ENCODE measurements around the gene DENND4C. TPM values are rescaled to one million over a fixed set of nuclear protein-coding genes. Genes with fewer than 3 reads are reported as not detected.
"Not testable (repeated sequence)": the region's sequence is repeated elsewhere in the genome, so short reads cannot be mapped to it uniquely, and the experiment has no call there.

DENND4C gene
- total RNA-seq, 1 donor from 2014 or later: 105 TPM

GRCh38 chr9:19247420-19247819, 16.9 kb downstream of the DENND4C start:
- Histone ChIP-seq H3K4me3 (no peak overlapping the region), H3K9me3 (no peaks in the 10 kb centered on the region), H3K36me3 (peaks cover 10% of the 10 kb centered on the region), H3K4me1 (peaks cover 24% of the 10 kb centered on the region), H3K27ac (no peak overlapping the region), H3K27me3 (ENCODE audit: low read depth) (no peaks in the 10 kb centered on the region)
- intact Hi-C loops (cut with DNase I): no loop called here
- DNase-seq (no peak), ATAC-seq (no peak)
- TF ChIP-seq CTCF (IDR thresholded peaks at IDR 0.05): no peak

GRCh38 chr9:19250346-19250745, 19.9 kb downstream of the DENND4C start:
- H3K36me3 ChIP-seq; H3K9me3 ChIP-seq; intact Hi-C loops (cut with DNase I); H3K27ac ChIP-seq; DNase-seq; H3K27me3 ChIP-seq (ENCODE audit: low read depth); ATAC-seq; H3K4me3 ChIP-seq: not testable (repeated sequence)
- H3K4me1 ChIP-seq: peaks cover 28% of the 10 kb centered on the region

- H3K9me3 ChIP-seq; DNase-seq; H3K27me3 ChIP-seq (ENCODE audit: low read depth); ATAC-seq; H3K36me3 ChIP-seq; H3K27ac ChIP-seq; H3K4me3 ChIP-seq; intact Hi-C loops (cut with DNase I): not testable (repeated sequence)
- peaks cover 28% of the 10 kb centered on the region for H3K4me1 ChIP-seq
Measured at GRCh38 chr9:19251203-19251602, 20.7 kb downstream of the DENND4C start.

GRCh38 chr9:19251622-19252021, 21.1 kb downstream of the DENND4C start:
- ATAC-seq; intact Hi-C loops (cut with DNase I): not testable (repeated sequence)

GRCh38 chr9:19252174-19252884, 21.8 kb downstream of the DENND4C start:
- ATAC-seq: no peak
- H3K36me3 ChIP-seq: peaks cover 9% of the 10 kb centered on the region
- no peaks in the 10 kb centered on the region for H3K9me3 ChIP-seq
- TF ChIP-seq CTCF (IDR thresholded peaks at IDR 0.05): no peak
- intact Hi-C loops (cut with DNase I): no loop called here
- peaks cover 24% of the 10 kb centered on the region for H3K4me1 ChIP-seq
- H3K27me3 ChIP-seq (ENCODE audit: low read depth): no peaks in the 10 kb centered on the region
- H3K27ac ChIP-seq: no peak overlapping the region
- DNase-seq: no peak
- H3K4me3 ChIP-seq: no peak overlapping the region

More at GRCh38 chr9:19251622-19252021, 21.1 kb downstream of the DENND4C start:
- H3K9me3 ChIP-seq; H3K27ac ChIP-seq; DNase-seq; H3K36me3 ChIP-seq; H3K27me3 ChIP-seq (ENCODE audit: low read depth); H3K4me3 ChIP-seq: not testable (repeated sequence)
- peaks cover 28% of the 10 kb centered on the region for H3K4me1 ChIP-seq

GRCh38 chr9:19252885-19253219, 22.4 kb downstream of the DENND4C start:
- no peak overlapping the region for H3K4me3 ChIP-seq
- intact Hi-C loops (cut with DNase I): no loop called here
- H3K27ac ChIP-seq: no peak overlapping the region
- H3K36me3 ChIP-seq: peaks cover 9% of the 10 kb centered on the region
- TF ChIP-seq CTCF (IDR thresholded peaks at IDR 0.05): no peak
- H3K4me1 ChIP-seq: peaks cover 19% of the 10 kb centered on the region
- H3K27me3 ChIP-seq (ENCODE audit: low read depth): no peaks in the 10 kb centered on the region
- no peak for ATAC-seq
- H3K9me3 ChIP-seq: no peaks in the 10 kb centered on the region
- DNase-seq: no peak

GRCh38 chr9:19255112-19255511, 24.6 kb downstream of the DENND4C start:
- no peak for TF ChIP-seq CTCF (IDR thresholded peaks at IDR 0.05)
- DNase-seq: no peak
- intact Hi-C loops (cut with DNase I): no loop called here

More at GRCh38 chr9:19255112-19255511, 24.6 kb downstream of the DENND4C start:
- H3K4me3 ChIP-seq: no peak overlapping the region
- no peaks in the 10 kb centered on the region for H3K27me3 ChIP-seq (ENCODE audit: low read depth)
- no peaks in the 10 kb centered on the region for H3K9me3 ChIP-seq
- peaks cover 9% of the 10 kb centered on the region for H3K36me3 ChIP-seq
- H3K4me1 ChIP-seq: peaks cover 17% of the 10 kb centered on the region
- no peak for ATAC-seq
- H3K27ac ChIP-seq: no peak overlapping the region

Data from lower lobe of right lung (tissue), 2 donors.